GM19351 (cell line): ENCODE results near the gene COX7A2L.

Experiments used
- ATAC-seq: cut with Tn5 transposase; IDR thresholded peaks from one replicate; pipeline ENCODE4 v1.9.1; 2021; ENCODE audit warnings: mild to moderate bottlenecking, moderate library complexity; ENCODE audit not compliant: unreplicated experiment

Gene COX7A2L

GRCh38 chr2:42321452-42322064 is 39.5 kb downstream of the COX7A2L start:
- no peak for ATAC-seq

GRCh38 chr2:42319265-42319664 is 41.8 kb downstream of the COX7A2L start:
- no peak for ATAC-seq

GRCh38 chr2:42317945-42318344 is 43.1 kb downstream of the COX7A2L start:
- no peak for ATAC-seq

GRCh38 chr2:42317486-42317885 is 43.5 kb downstream of the COX7A2L start:
- ATAC-seq, result no peak

- no peak for ATAC-seq
Measured at GRCh38 chr2:42316910-42317309, 44.1 kb downstream of the COX7A2L start.

- no peak for ATAC-seq
Measured at GRCh38 chr2:42315844-42316470, 45.1 kb downstream of the COX7A2L start.

- no peak for ATAC-seq
Measured at GRCh38 chr2:42314892-42315468, 46.0 kb downstream of the COX7A2L start.

GRCh38 chr2:42312106-42312505 is 48.9 kb downstream of the COX7A2L start:
- ATAC-seq, result no peak

- no peak for ATAC-seq
Measured at GRCh38 chr2:42310007-42310515, 51.0 kb downstream of the COX7A2L start.

GRCh38 chr2:42309366-42309765 is 51.7 kb downstream of the COX7A2L start:
- no peak for ATAC-seq

GRCh38 chr2:42307180-42307579 is 53.8 kb downstream of the COX7A2L start:
- ATAC-seq, result no peak

- no peak for ATAC-seq
Measured at GRCh38 chr2:42304059-42304713, 56.8 kb downstream of the COX7A2L start.

- no peak for ATAC-seq
Measured at GRCh38 chr2:42303252-42303651, 57.8 kb downstream of the COX7A2L start.

GRCh38 chr2:42300527-42300926 is 60.5 kb downstream of the COX7A2L start:
- ATAC-seq, result no peak
